NCI-H187 (cell line): Measurements from ENCODE around the gene CHDH.

ENCODE experiments used
- DNase-seq, 2 experiments: peaks; one replicate each; lab custom pipeline; 2025; lab: John Stamatoyannopoulos, UW

Gene CHDH

GRCh38 chr3:53823956-53824657 is 22.1 kb downstream of the CHDH start:
- DNase-seq = no peak

GRCh38 chr3:53823026-53823955 is 22.9 kb downstream of the CHDH start:
- DNase-seq = no peak

- DNase-seq = no peak
Measured at GRCh38 chr3:53822331-53822741, 23.9 kb downstream of the CHDH start.

- DNase-seq = peak in 1 of 2 experiments; percentile 29
Measured at GRCh38 chr3:53821631-53822121, 24.5 kb downstream of the CHDH start.

GRCh38 chr3:53820756-53821580 is 25.3 kb downstream of the CHDH start:
- no peak for DNase-seq

- DNase-seq = no peak
Measured at GRCh38 chr3:53820084-53820483, 26.1 kb downstream of the CHDH start.

GRCh38 chr3:53819163-53819868 is 26.9 kb downstream of the CHDH start:
- no peak for DNase-seq

GRCh38 chr3:53818221-53819162 is 27.7 kb downstream of the CHDH start:
- no peak for DNase-seq

- DNase-seq = no peak
Measured at GRCh38 chr3:53817809-53818208, 28.4 kb downstream of the CHDH start.

- no peak for DNase-seq
Measured at GRCh38 chr3:53817211-53817610, 29.0 kb downstream of the CHDH start.

- no peak for DNase-seq
Measured at GRCh38 chr3:53816425-53816824, 29.8 kb downstream of the CHDH start.

- no peak for DNase-seq
Measured at GRCh38 chr3:53815651-53816050, 30.6 kb downstream of the CHDH start.

GRCh38 chr3:53815067-53815466 is 31.2 kb downstream of the CHDH start:
- no peak for DNase-seq

GRCh38 chr3:53813876-53814275 is 32.3 kb downstream of the CHDH start:
- DNase-seq = no peak

- no peak for DNase-seq
Measured at GRCh38 chr3:53813229-53813628, 33.0 kb downstream of the CHDH start.

- no peak for DNase-seq
Measured at GRCh38 chr3:53812434-53812833, 33.8 kb downstream of the CHDH start.

GRCh38 chr3:53811143-53811927 is 34.9 kb downstream of the CHDH start:
- no peak for DNase-seq

- DNase-seq = no peak
Measured at GRCh38 chr3:53809764-53810400, 36.3 kb downstream of the CHDH start.

GRCh38 chr3:53809267-53809666 is 37.0 kb downstream of the CHDH start:
- no peak for DNase-seq
